NCI-H82 treated with DMSO at 0.1 percent for 48 hours (cell line): Measurements from ENCODE around the gene FGF7.
"Not testable (repeated sequence)": the region's sequence is repeated elsewhere in the genome, so short reads cannot be mapped to it uniquely, and the experiment has no call there.

ENCODE experiments used
- DNase-seq: peaks from one replicate; lab custom pipeline; 2025; ENCODE audit not compliant: unreplicated experiment; lab: John Stamatoyannopoulos, UW

The FGF7 gene

DNA sequence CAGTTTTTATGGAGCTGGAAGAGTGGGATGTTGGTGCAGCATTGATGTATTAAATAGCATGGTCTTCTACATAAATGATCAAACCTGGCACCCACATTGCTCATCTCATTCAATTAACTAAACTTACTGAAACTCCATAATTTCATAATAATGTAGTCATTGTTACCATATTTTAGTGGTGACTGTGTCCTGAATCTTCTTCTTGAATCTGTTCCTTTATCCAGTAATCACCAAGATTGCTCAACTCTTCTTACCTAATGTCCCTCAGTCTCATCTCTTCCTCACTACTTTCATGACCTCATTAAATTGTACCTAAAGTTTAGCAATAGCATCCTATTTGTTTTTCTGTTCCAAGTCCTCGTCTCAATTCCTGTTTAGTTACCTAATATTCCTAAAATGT, 69.8 kb downstream of the FGF7 start:
- no peak for DNase-seq

DNA sequence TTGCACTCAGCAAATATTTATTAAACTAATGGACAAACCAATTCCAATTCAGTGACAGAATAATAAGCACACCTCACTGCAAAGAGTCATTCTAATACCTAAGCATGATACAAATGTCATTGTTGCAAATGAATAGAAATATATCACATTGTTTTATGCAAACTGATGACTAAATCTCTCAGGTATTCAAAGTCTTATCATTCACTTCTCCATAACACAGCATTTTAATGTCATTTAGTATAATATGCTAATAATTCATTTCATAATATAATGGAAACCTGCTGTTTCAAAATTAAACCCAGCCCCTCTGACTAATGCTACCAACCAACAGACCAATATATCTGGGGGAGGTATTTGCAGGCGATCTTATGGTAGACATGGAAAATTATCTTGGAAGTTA, 71.8 kb downstream of the FGF7 start:
- DNase-seq = no peak

DNA sequence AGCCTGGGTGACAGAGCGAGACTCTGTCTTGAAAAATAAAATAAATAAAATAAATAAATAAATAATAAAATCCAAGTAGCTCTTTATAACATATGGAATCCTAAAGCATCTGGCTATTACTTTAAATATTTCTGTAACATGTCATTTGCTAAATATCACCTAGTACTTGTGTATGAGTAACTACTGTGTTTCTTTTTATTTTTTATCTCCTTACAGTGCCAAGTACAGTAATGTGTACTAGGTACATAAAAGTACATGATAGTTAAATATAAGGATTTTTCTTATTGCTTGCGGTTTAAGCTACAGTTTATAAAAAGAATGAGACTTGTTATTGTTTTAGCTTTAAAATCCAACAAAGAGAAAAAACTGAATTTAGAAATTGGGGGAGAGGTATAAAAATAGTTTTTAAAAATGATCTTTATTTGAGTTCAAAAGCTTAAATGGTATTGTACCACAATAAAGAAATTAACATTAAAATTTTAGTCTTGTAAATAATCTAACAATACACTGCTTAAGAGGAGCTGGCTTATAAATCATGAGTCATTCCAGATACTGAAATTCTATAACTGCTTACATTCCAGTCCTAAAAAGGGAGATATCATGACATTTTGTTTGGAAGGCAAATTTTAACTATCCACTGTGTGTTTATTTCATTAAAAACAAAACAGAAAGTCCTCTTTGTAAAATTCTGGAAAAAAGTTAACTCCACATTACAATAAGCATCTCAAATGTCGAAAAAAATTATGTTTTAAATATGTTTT, 73.1 kb downstream of the FGF7 start:
- DNase-seq = no peak

DNA sequence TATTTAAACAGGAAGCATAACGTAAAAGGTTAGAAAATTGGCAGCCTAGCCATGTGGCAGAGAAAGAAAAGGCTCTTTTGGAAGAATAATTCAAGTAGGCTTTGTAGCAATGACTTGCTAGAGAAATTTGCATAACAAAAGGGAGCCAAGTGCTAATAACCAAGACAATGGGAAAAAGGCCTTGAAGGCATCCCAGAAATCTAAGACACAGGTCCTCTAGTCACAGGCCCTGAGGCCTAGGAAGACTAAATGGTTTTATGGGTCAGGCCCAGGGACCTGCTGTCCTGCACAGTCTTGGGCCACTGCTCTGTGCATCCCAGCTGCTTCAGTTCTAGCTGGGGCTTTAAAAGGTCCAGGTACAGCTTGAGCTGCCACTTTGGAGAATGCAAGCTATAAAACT, 78.5 kb downstream of the FGF7 start:
- DNase-seq = no peak

DNA sequence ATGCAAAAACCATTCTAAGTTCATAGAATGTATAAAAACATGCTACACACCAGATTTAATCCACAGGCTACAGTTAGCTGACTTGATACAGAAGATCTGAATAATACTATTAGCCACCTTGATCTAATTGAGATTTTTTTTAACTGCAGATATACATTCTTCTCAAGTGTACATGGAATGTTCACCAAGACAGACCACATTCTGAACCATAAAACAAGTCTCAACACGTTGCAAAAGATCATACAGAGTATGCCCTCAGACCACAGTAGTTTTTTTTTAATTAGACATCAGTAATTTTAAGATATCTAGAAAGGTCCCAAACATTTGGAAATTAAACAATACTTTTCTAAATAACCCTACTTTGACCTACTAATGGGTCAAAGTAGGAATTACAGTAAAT, 83.3 kb downstream of the FGF7 start:
- no peak for DNase-seq

DNA sequence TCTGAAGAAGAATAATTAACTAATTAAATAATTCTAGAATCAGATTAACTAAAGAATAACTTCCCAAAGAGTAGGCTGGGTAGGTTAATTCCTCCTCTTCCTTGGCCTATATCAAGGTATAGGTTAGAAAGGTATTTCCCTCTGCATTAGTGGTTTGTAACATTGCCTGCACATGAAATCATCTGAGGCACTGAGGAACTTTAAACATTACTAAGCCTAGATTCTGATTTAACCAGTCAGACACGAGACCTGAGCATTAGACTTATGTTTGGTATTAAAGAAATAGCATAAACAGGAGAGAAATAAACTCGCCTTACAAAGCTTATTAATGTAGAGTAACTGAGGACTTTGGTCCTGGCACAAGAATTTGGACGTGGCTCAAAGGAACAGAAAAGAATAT, 84.2 kb downstream of the FGF7 start:
- DNase-seq = no peak

DNA sequence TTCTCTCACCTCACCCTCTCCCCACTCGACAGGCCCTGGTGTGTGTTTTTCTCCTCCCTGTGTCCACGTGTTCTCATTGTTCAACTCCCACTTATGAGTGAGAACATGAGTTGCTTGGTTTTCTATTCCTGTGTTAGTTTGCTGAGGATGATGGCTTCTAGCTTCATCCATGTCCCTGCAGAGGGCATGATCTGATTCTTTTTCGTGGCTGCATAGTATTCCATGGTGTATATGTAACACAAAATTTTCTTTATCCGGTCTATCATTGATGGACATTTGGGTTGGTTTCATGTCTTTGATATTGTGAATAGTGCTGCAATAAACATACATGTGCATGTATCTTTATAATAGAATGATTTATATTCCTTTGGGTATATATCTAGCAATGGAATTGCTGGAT, 89.7 kb downstream of the FGF7 start:
- not testable (repeated sequence) for DNase-seq

DNA sequence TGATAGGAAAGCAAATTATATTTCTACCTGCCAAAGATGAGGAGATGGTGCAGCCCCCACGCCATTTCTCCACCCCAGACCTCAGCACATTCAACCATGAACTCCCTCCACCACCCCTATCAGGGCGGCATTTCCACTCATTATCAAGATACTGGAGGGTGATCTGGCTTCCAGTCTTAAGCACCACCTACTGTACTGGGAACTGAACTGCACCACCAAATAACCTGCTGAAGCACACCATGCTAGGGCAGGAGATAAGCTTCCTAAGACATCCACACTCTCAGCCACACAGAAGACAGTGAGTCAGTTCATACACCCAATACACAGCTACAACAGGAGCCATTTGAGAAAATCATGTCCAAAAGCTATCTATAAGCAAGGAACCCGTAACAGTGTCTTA, 98.8 kb downstream of the FGF7 start:
- no peak for DNase-seq

DNA sequence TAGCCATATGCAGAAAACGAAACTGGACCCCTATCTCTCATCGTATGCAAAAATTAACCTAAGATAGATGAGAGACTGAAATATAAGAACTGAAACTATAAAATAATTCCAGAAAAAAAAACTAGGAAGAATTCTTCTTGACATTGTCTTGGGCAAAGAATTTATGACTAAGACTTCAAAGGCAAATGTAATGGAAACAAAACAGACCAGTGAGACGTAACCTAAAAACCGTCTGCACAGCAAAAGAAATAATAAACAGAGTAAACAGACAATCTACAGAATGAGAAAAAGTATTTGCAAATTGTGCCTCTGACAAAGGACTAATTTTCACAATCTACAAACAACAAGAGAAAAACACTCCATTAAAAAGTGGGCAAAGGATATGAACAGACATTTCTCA, 105.2 kb downstream of the FGF7 start:
- no peak for DNase-seq

DNA sequence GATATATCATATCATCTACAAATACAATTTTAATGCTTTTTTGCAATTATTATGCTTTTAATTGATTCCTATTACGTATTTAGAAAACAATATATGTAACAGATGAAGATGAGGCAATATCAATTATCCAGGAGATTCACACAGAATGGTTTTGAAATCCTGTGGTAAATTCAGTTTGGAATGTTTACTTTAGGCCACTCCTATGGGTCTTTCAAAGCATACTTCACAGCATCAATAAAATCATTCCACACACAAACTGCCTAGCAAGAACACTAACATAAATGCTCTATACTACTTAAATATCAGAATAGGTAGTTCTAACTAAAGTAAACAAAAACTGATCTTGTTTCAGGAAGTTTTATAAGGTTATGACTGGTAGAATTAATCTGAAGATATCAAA, 107.0 kb downstream of the FGF7 start:
- no peak for DNase-seq
